ENCODE results near the gene GSDMA. TPM values are rescaled to one million over a fixed set of nuclear protein-coding genes. Genes with fewer than 3 reads are reported as not detected.

Gene GSDMA
- total RNA-seq, 1 donor from 2014 or later: not detected

GRCh38 chr17:40018211-40019121 lies 55.7 kb downstream of the GSDMA start:
- DNase-seq (ENCODE audit: low read depth): no peak
- Histone ChIP-seq H3K27me3 (ENCODE audit: control insufficient read depth, insufficient read depth, low read length) (no peaks in the 10 kb centered on the region), H3K36me3 (ENCODE audit: control insufficient read depth, insufficient read depth, low read length) (no peaks in the 10 kb centered on the region), H3K4me3 (ENCODE audit: low read depth, low read length) (no peak overlapping the region)
- no peak for TF ChIP-seq CTCF (IDR thresholded peaks at IDR 0.05; ENCODE audit: insufficient read depth, low read length, poor library complexity, severe bottlenecking)

GRCh38 chr17:40019140-40019991 lies 56.6 kb downstream of the GSDMA start:
- TF ChIP-seq CTCF (IDR thresholded peaks at IDR 0.05; ENCODE audit: insufficient read depth, low read length, poor library complexity, severe bottlenecking): no peak
- Histone ChIP-seq H3K4me3 (ENCODE audit: low read depth, low read length) (no peak overlapping the region), H3K36me3 (ENCODE audit: control insufficient read depth, insufficient read depth, low read length) (no peaks in the 10 kb centered on the region), H3K27me3 (ENCODE audit: control insufficient read depth, insufficient read depth, low read length) (no peaks in the 10 kb centered on the region)
- no peak for DNase-seq (ENCODE audit: low read depth)

- no peak for DNase-seq (ENCODE audit: low read depth)
- H3K4me3 ChIP-seq (ENCODE audit: low read depth, low read length): no peak overlapping the region
- H3K27me3 ChIP-seq (ENCODE audit: control insufficient read depth, insufficient read depth, low read length): no peaks in the 10 kb centered on the region
- TF ChIP-seq CTCF (IDR thresholded peaks at IDR 0.05; ENCODE audit: insufficient read depth, low read length, poor library complexity, severe bottlenecking): no peak
- H3K36me3 ChIP-seq (ENCODE audit: control insufficient read depth, insufficient read depth, low read length): no peaks in the 10 kb centered on the region
These were observed 57.3 kb downstream of the GSDMA start for GRCh38 chr17:40020146-40020545.

- Histone ChIP-seq H3K36me3 (ENCODE audit: control insufficient read depth, insufficient read depth, low read length) (no peaks in the 10 kb centered on the region), H3K27me3 (ENCODE audit: control insufficient read depth, insufficient read depth, low read length) (no peaks in the 10 kb centered on the region), H3K4me3 (ENCODE audit: low read depth, low read length) (no peak overlapping the region)
- TF ChIP-seq CTCF (IDR thresholded peaks at IDR 0.05; ENCODE audit: insufficient read depth, low read length, poor library complexity, severe bottlenecking): no peak
- peak; percentile 26 for DNase-seq (ENCODE audit: low read depth)
These were observed 58.7 kb downstream of the GSDMA start for GRCh38 chr17:40021451-40021971.

- Histone ChIP-seq H3K36me3 (ENCODE audit: control insufficient read depth, insufficient read depth, low read length) (no peaks in the 10 kb centered on the region), H3K27me3 (ENCODE audit: control insufficient read depth, insufficient read depth, low read length) (no peaks in the 10 kb centered on the region), H3K4me3 (ENCODE audit: low read depth, low read length) (no peak overlapping the region)
- no peak for DNase-seq (ENCODE audit: low read depth)
- no peak for TF ChIP-seq CTCF (IDR thresholded peaks at IDR 0.05; ENCODE audit: insufficient read depth, low read length, poor library complexity, severe bottlenecking)
These were observed 59.7 kb downstream of the GSDMA start for GRCh38 chr17:40022497-40022896.

All from kidney epithelial cell (primary cell).